Measurements from ENCODE around the gene MPP1.

Gene MPP1

GRCh38 chrX:154779261-154779660 is 26.0 kb downstream of the MPP1 start:
- DNase-seq (ENCODE audit: insufficient read length, low spot score) (no peak), FAIRE-seq (no peak)

GRCh38 chrX:154776753-154777152 is 28.5 kb downstream of the MPP1 start:
- no peak for FAIRE-seq

GRCh38 chrX:154775419-154776349 is 29.6 kb downstream of the MPP1 start:
- FAIRE-seq (no peak), DNase-seq (ENCODE audit: insufficient read length, low spot score) (no peak)

More at GRCh38 chrX:154776753-154777152, 28.5 kb downstream of the MPP1 start:
- DNase-seq (ENCODE audit: insufficient read length, low spot score): no peak

GRCh38 chrX:154774622-154775021 is 30.7 kb downstream of the MPP1 start:
- FAIRE-seq (no peak), DNase-seq (ENCODE audit: insufficient read length, low spot score) (no peak)

- peak; percentile 93 for FAIRE-seq
- peak; percentile 79 for DNase-seq (ENCODE audit: insufficient read length, low spot score)
Measured at GRCh38 chrX:154762537-154763296, 42.6 kb downstream of the MPP1 start, which contains the start of gene DKC1. TSS of gene DKC1 (plus strand) at chrX:154762864. CDS start at chrX:154762966, 102 bp downstream.

- FAIRE-seq: no peak
- DNase-seq (ENCODE audit: insufficient read length, low spot score): no peak
Measured at GRCh38 chrX:154761977-154762536, 43.2 kb downstream of the MPP1 start.

- FAIRE-seq: no peak
- no peak for DNase-seq (ENCODE audit: insufficient read length, low spot score)
Measured at GRCh38 chrX:154758696-154759095, 46.6 kb downstream of the MPP1 start.

GRCh38 chrX:154751669-154752271 is 53.5 kb downstream of the MPP1 start:
- DNase-seq (ENCODE audit: insufficient read length, low spot score): no peak
- FAIRE-seq: no peak

- DNase-seq (ENCODE audit: insufficient read length, low spot score) (no peak), FAIRE-seq (no peak)
Measured at GRCh38 chrX:154751203-154751668, 54.0 kb downstream of the MPP1 start.

- DNase-seq (ENCODE audit: insufficient read length, low spot score) (no peak), FAIRE-seq (no peak)
Measured at GRCh38 chrX:154750301-154751202, 54.7 kb downstream of the MPP1 start, which contains the start of gene GAB3. TSS of gene GAB3 (minus strand) at chrX:154751077. CDS start at chrX:154751025, 52 bp downstream.

- no peak for DNase-seq (ENCODE audit: insufficient read length, low spot score)
- no peak for FAIRE-seq
Measured at GRCh38 chrX:154749856-154750255, 55.4 kb downstream of the MPP1 start.

GRCh38 chrX:154748712-154749339 is 56.5 kb downstream of the MPP1 start:
- DNase-seq (ENCODE audit: insufficient read length, low spot score) (no peak), FAIRE-seq (no peak)

GRCh38 chrX:154742613-154743012 is 62.7 kb downstream of the MPP1 start:
- DNase-seq (ENCODE audit: insufficient read length, low spot score): no peak
- FAIRE-seq: no peak

- FAIRE-seq (no peak), DNase-seq (ENCODE audit: insufficient read length, low spot score) (no peak)
Measured at GRCh38 chrX:154739952-154740465, 65.3 kb downstream of the MPP1 start.

- no peak for FAIRE-seq
- no peak for DNase-seq (ENCODE audit: insufficient read length, low spot score)
Measured at GRCh38 chrX:154738011-154738738, 67.1 kb downstream of the MPP1 start.

- FAIRE-seq (no peak), DNase-seq (ENCODE audit: insufficient read length, low spot score) (no peak)
Measured at GRCh38 chrX:154737136-154737535, 68.1 kb downstream of the MPP1 start.

GRCh38 chrX:154735695-154736393 is 69.4 kb downstream of the MPP1 start:
- no peak for DNase-seq (ENCODE audit: insufficient read length, low spot score)
- no peak for FAIRE-seq
